ENCODE results near the gene ADAM15. TPM values are rescaled to one million over a fixed set of nuclear protein-coding genes. Genes with fewer than 3 reads are reported as not detected.

ADAM15 gene
- total and polyA plus RNA-seq, 2 experiments from 2014 or later: 19.5 to 25.2 TPM

DNA sequence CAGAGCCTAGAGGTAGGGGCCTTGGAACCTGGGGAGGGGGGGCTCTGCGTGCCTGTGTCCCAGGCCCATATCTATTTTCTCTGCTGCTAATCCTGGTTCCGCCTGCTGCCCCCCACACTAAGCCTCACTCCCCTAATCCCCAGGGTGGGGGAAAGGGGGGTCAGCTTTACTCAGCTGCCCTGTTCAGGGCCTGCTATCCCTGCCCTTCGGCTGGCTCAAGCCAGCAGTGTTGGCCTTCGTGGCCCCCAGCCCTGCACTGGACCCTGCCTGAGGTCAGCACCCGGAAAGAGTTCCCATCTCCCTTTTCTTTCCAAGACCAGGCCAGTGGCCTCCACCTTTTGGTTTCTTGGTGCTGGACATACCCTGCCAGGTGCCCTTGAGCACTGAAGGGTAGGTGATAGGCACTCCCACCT is 40.1 kb upstream of the ADAM15 start:
- Histone ChIP-seq H3K4me1 (ENCODE audit: low read depth) (no peaks in the 10 kb centered on the region), H3K9me3 (ENCODE audit: low read depth) (no peaks in the 10 kb centered on the region), H3K27me3 (no peaks in the 10 kb centered on the region), H3K4me3 (no peak overlapping the region), H3K36me3 (no peaks in the 10 kb centered on the region), H3K27ac (no peak overlapping the region)
- no peak for TF ChIP-seq CTCF (IDR thresholded peaks at IDR 0.05; ENCODE audit: low read depth, low read length)
- no peak for DNase-seq (ENCODE audit: low read depth in 1 of 2, low spot score in 1 of 2)

- Histone ChIP-seq H3K4me3 (no peak overlapping the region), H3K36me3 (peaks cover 2% of the 10 kb centered on the region), H3K27ac (no peak overlapping the region), H3K27me3 (no peaks in the 10 kb centered on the region), H3K9me3 (ENCODE audit: low read depth) (no peaks in the 10 kb centered on the region), H3K4me1 (ENCODE audit: low read depth) (no peaks in the 10 kb centered on the region)
- no peak for TF ChIP-seq CTCF (IDR thresholded peaks at IDR 0.05; ENCODE audit: low read depth, low read length)
- no peak for DNase-seq (ENCODE audit: low read depth in 1 of 2, low spot score in 1 of 2)
Observed at GRCh38 chr1:155011437-155012025, 39.6 kb upstream of the ADAM15 start.

DNA sequence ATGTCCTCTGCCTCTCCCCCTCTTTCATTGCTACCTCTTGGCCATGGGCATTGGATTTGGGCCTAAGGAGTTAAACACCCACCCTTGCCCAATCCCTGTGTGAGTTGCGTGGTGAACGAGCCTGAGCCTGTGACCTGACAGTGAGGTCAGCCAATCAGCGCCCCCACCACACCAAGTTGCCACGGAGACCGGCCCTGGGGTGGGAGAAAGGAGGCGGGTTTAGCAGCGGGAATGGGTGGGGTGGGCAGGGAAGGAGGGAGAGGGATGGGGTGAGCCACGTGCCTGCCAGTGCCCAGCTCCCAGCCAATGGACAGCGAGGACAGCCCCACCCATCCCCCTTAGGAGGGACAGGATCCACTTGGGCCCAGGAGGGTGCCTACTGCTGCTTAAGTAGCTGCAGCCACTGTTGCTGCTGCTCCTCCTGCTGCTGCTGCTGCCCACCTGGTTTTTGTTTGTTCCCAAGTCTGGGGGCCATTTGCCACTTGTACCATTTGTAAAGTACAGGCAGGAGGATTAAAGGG is 39.0 kb upstream of the ADAM15 start:
- no peak for TF ChIP-seq CTCF (IDR thresholded peaks at IDR 0.05; ENCODE audit: low read depth, low read length)
- Histone ChIP-seq H3K36me3 (peaks cover 3% of the 10 kb centered on the region), H3K27ac (peak overlapping the region; percentile 33), H3K4me3 (no peak overlapping the region), H3K4me1 (ENCODE audit: low read depth) (no peaks in the 10 kb centered on the region), H3K9me3 (ENCODE audit: low read depth) (no peaks in the 10 kb centered on the region), H3K27me3 (no peaks in the 10 kb centered on the region)
- peak; percentile 69 to 74 for DNase-seq (ENCODE audit: low read depth in 1 of 2, low spot score in 1 of 2)

GRCh38 chr1:155012776-155013602 is 38.1 kb upstream of the ADAM15 start:
- TF ChIP-seq CTCF (IDR thresholded peaks at IDR 0.05; ENCODE audit: low read depth, low read length): no peak
- Histone ChIP-seq H3K4me3 (no peak overlapping the region), H3K4me1 (ENCODE audit: low read depth) (no peaks in the 10 kb centered on the region), H3K9me3 (ENCODE audit: low read depth) (no peaks in the 10 kb centered on the region), H3K27me3 (no peaks in the 10 kb centered on the region), H3K36me3 (peaks cover 3% of the 10 kb centered on the region), H3K27ac (no peak overlapping the region)
- DNase-seq (ENCODE audit: low read depth in 1 of 2, low spot score in 1 of 2): no peak

GRCh38 chr1:155013632-155014031 is 37.5 kb upstream of the ADAM15 start:
- peaks cover 1% of the 10 kb centered on the region for H3K4me1 ChIP-seq (ENCODE audit: low read depth)
- DNase-seq (ENCODE audit: low read depth in 1 of 2, low spot score in 1 of 2): no peak
- no peaks in the 10 kb centered on the region for H3K9me3 ChIP-seq (ENCODE audit: low read depth)
- no peaks in the 10 kb centered on the region for H3K27me3 ChIP-seq
- H3K4me3 ChIP-seq: no peak overlapping the region
- H3K27ac ChIP-seq: no peak overlapping the region
- no peak for TF ChIP-seq CTCF (IDR thresholded peaks at IDR 0.05; ENCODE audit: low read depth, low read length)
- H3K36me3 ChIP-seq: peaks cover 3% of the 10 kb centered on the region

Data from cardiac muscle cell (in vitro differentiated cells and primary cell).